Measurements from ENCODE around the gene KRTAP2-1.
"Not testable (repeated sequence)": the region's sequence is repeated elsewhere in the genome, so short reads cannot be mapped to it uniquely, and the experiment has no call there.

Gene KRTAP2-1

DNA sequence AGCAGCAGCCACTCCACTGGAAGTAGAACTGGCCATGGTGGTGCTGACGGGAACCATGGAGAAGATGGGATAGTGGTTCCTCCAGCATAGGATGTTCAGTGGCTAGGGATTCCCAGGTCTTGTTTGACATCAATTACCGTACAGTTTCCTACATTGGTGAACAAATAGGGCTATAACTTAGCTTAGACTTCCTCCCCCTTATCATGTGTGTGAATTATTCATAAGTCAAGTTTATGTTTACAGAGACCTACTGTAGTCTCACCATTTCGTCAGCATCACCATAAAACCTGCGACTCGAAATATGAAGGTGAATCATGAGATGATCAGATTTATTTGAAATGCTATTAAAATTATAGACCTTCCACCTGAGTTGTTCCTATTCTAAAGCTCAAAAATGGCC, 11.6 kb upstream of the KRTAP2-1 start:
- H3K4me1 ChIP-seq: no peaks in the 10 kb centered on the region
- H3K4me2 ChIP-seq: no peak overlapping the region
- no peak overlapping the region for H3K4me3 ChIP-seq
- no peaks in the 10 kb centered on the region for H4K20me1 ChIP-seq
- H3K36me3 ChIP-seq: no peaks in the 10 kb centered on the region
- H3K27me3 ChIP-seq: no peaks in the 10 kb centered on the region
- TF ChIP-seq Cebpa-rat (IDR thresholded peaks at IDR 0.05): no peak
- H3K27ac ChIP-seq: no peak overlapping the region
- H3K9ac ChIP-seq: no peak overlapping the region
- peaks cover 0 to 8% (median 0%) of the 10 kb centered on the region in 11 experiments; a peak in 2 of 22 replicates for H3K9me3 ChIP-seq (replicated peaks in 1 of 11)

DNA sequence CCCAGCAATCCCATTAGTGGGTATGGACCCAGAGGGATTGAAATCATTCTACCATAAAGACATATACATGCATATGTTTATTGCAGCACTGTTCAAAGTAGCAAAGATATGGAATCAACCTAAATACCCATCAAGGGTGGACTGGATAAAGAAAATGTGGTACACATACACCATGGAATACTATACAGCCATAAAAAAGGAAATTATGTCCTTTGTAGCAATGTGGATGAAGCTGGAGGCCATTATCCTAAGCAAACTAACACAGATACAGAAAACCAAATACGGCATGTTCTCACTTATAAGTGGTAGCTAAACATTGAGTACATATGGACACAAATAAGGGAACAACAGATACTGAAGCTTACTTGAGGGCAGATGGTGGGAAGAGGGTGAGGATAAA, 10.4 kb upstream of the KRTAP2-1 start:
- Histone ChIP-seq H3K9ac (no peak overlapping the region), H4K20me1 (no peaks in the 10 kb centered on the region), H3K36me3 (no peaks in the 10 kb centered on the region), H3K9me3 (replicated peaks in 1 of 11) (peaks cover 0 to 15% (median 3%) of the 10 kb centered on the region in 11 experiments; a peak in 5 of 22 replicates), H3K4me3 (no peak overlapping the region), H3K4me2 (no peak overlapping the region), H3K27me3 (no peaks in the 10 kb centered on the region), H3K4me1 (no peaks in the 10 kb centered on the region), H3K27ac (no peak overlapping the region)
- no peak for TF ChIP-seq Cebpa-rat (IDR thresholded peaks at IDR 0.05)

DNA sequence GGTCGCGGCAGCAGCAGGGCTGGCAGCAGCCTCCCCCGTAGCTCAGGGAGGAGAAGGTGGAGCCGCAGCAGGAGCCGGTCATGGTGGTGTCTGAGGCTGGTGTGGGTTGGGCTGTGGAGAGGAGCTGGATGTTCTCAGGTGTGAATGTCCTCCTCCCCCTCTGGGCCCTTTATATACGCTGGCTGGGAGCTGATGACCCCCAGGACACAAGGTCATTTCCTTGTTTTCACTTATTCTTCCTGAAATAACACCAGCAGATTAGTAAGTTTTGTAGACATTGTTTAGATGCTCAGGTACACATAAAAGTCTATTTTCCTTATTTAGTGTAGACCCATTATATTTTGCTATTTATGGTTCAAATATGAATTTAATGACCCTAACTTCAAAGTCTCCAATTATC, 8.0 kb upstream of the KRTAP2-1 start, which contains the start of gene KRTAP2-2:
TSS of gene KRTAP2-2 (minus strand) at position 101 of the 400 bp plus-strand sequence. CDS start at position 82, 19 bp downstream.
- H3K9me3 ChIP-seq (replicated peaks in 1 of 11): peaks cover 0 to 15% (median 3%) of the 10 kb centered on the region in 11 experiments; a peak in 5 of 22 replicates
- not testable (repeated sequence) for H3K4me3 ChIP-seq, H3K4me1 ChIP-seq, H3K27me3 ChIP-seq, H4K20me1 ChIP-seq, H3K4me2 ChIP-seq, H3K27ac ChIP-seq, H3K36me3 ChIP-seq, H3K9ac ChIP-seq

DNA sequence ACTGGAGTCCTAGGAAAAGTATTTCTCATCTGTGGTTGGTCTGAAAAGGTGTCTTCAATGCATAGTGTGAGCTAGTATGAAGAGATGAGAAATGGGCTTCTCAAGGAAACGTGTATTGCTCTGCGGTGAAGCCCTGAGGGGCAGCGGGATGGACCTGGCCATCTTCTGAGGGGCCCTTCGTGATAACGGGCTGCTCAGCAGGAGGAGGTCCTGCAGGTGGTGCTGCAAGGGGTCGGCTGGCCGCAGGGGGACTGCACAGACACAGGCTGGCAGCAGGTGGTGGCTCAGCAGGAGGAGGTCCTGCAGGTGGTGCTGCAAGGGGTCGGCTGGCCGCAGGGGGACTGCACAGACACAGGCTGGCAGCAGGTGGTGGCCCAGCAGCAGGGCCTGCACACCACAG, 7.4 kb upstream of the KRTAP2-1 start:
- H3K9ac ChIP-seq, H3K36me3 ChIP-seq, H3K27me3 ChIP-seq, H3K4me3 ChIP-seq, H3K27ac ChIP-seq, H4K20me1 ChIP-seq, H3K4me1 ChIP-seq, H3K4me2 ChIP-seq: not testable (repeated sequence)
- peaks cover 0 to 15% (median 3%) of the 10 kb centered on the region in 11 experiments; a peak in 5 of 22 replicates for H3K9me3 ChIP-seq (replicated peaks in 1 of 11)

DNA sequence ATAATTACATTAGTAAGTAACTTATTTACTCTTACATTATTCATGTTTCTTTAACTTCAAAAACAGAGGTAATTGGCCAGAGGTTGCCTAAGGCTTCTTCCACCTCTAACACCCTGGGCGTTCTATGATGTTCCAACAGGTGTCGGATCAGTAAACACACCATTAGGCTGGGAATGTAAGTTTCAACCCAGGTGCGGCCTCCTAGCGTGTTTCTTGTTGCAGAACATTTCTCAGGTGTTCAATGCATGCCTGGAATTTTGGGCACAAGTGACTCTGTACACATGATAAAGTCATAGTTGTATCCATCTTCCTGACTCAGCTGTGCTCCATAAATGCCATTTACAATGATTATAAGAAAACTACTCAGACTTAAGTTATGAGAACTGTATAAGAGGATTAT, 6.9 kb upstream of the KRTAP2-1 start:
- Histone ChIP-seq H3K9ac (no peak overlapping the region), H3K27me3 (no peaks in the 10 kb centered on the region), H4K20me1 (no peaks in the 10 kb centered on the region), H3K4me1 (no peaks in the 10 kb centered on the region), H3K4me3 (no peak overlapping the region), H3K36me3 (no peaks in the 10 kb centered on the region), H3K9me3 (replicated peaks in 1 of 11) (peaks cover 0 to 15% (median 3%) of the 10 kb centered on the region in 11 experiments; a peak in 5 of 22 replicates), H3K4me2 (no peak overlapping the region), H3K27ac (no peak overlapping the region)
- no peak for TF ChIP-seq Cebpa-rat (IDR thresholded peaks at IDR 0.05)

DNA sequence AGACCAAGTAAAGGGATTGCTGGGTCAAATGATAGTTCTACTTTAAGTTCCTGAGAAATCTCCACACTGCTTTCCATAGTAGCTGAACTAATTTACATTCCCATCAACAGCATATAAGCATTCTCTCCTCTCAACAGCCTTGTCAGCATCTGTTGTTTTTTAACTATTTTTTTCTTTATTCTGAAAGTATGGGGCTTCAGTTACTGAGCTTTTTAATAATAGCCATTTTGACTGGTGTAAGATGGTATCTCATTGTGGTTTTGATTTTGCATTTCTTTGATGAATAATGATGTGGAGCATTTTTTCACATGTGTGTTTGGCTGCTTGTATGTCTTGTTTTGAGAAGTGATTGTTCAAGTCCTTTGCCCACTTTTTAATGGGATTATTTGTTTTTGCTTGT, 5.5 kb upstream of the KRTAP2-1 start:
- Histone ChIP-seq H3K27ac (no peak overlapping the region), H3K9ac (no peak overlapping the region), H3K27me3 (no peaks in the 10 kb centered on the region), H3K9me3 (replicated peaks in 1 of 11) (peaks cover 0 to 14% (median 2%) of the 10 kb centered on the region in 11 experiments; a peak in 5 of 22 replicates), H3K4me3 (no peak overlapping the region), H4K20me1 (no peaks in the 10 kb centered on the region), H3K4me2 (no peak overlapping the region), H3K4me1 (no peaks in the 10 kb centered on the region), H3K36me3 (no peaks in the 10 kb centered on the region)
- no peak for TF ChIP-seq Cebpa-rat (IDR thresholded peaks at IDR 0.05)

DNA sequence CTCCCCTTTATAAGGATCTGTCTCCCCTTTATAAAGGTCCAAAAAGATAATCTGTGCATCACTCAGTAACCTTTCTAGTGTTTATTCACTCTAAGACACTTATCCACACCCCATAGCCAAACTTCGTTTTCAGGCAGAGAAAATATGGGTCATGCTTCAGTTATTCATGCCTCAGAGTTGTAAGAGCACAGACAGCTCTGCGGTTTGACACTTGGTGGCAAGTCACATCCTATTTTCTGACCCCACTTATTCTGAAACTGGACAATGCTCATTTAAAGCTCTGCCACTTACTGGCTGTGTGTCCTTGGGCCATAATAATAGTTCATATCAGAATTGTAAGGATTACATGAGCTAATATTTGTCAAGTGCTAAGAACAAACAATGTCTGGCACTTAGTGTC, 2.0 kb upstream of the KRTAP2-1 start:
- Histone ChIP-seq H4K20me1 (no peaks in the 10 kb centered on the region), H3K4me2 (no peak overlapping the region), H3K27ac (no peak overlapping the region), H3K4me3 (no peak overlapping the region), H3K36me3 (no peaks in the 10 kb centered on the region), H3K9ac (no peak overlapping the region), H3K27me3 (no peaks in the 10 kb centered on the region), H3K4me1 (no peaks in the 10 kb centered on the region), H3K9me3 (replicated peaks in 1 of 11) (peaks cover 0 to 9% (median 0%) of the 10 kb centered on the region in 11 experiments; a peak in 6 of 22 replicates)
- no peak for TF ChIP-seq Cebpa-rat (IDR thresholded peaks at IDR 0.05)

DNA sequence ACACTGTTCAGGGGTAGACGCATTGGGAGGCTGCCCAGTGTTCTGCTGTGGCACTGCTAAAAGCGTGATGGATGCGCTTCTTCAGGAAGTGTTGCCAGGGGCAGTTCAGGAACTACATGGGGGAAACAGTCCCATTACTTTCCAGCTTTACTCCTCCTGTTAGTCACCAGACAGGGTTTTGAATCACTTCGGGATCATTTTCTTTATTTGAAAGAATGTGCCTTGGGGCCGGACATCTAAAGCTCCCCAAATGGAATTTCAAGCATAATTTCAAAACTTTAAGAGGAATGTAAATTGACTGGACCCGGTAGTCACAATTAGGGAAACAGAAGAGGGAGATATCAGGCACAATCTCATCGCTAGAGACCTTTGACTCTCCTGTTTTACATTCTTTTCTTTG, 1.3 kb upstream of the KRTAP2-1 start:
- no peak overlapping the region for H3K4me3 ChIP-seq
- no peak overlapping the region for H3K27ac ChIP-seq
- H3K9me3 ChIP-seq (replicated peaks in 1 of 11): peaks cover 0 to 14% (median 6%) of the 10 kb centered on the region in 11 experiments; a peak in 19 of 22 replicates
- H3K4me2 ChIP-seq: no peak overlapping the region
- TF ChIP-seq Cebpa-rat (IDR thresholded peaks at IDR 0.05): no peak
- no peaks in the 10 kb centered on the region for H4K20me1 ChIP-seq
- no peaks in the 10 kb centered on the region for H3K4me1 ChIP-seq
- no peaks in the 10 kb centered on the region for H3K27me3 ChIP-seq
- H3K9ac ChIP-seq: no peak overlapping the region
- no peaks in the 10 kb centered on the region for H3K36me3 ChIP-seq

DNA sequence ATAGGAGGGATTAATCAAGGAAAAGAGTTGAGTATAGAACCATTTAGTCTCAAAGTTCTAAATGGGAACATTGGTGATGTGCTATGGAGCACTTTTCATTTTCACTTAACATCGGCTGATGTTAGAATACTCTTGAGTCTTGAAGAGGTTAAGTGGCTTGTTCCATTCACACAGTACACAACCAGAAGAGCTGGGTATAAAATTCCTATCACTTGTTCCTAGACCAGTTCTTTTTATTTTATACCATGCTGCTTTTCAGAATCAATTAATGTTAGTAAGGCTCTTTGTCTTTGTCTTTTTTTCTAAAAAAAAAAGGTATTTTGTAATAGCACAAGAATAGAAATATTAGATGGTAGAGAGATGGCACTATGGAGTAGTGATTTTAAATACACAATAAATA, 4.2 kb downstream of the KRTAP2-1 start:
- Histone ChIP-seq H3K9ac (no peak overlapping the region), H3K9me3 (replicated peaks in 1 of 11) (peaks cover 7 to 18% (median 14%) of the 10 kb centered on the region in 11 experiments; a peak in 20 of 22 replicates), H3K4me1 (no peaks in the 10 kb centered on the region), H3K27me3 (no peaks in the 10 kb centered on the region), H3K36me3 (no peaks in the 10 kb centered on the region), H4K20me1 (no peaks in the 10 kb centered on the region), H3K4me3 (no peak overlapping the region), H3K27ac (no peak overlapping the region), H3K4me2 (no peak overlapping the region)
- no peak for TF ChIP-seq Cebpa-rat (IDR thresholded peaks at IDR 0.05)

DNA sequence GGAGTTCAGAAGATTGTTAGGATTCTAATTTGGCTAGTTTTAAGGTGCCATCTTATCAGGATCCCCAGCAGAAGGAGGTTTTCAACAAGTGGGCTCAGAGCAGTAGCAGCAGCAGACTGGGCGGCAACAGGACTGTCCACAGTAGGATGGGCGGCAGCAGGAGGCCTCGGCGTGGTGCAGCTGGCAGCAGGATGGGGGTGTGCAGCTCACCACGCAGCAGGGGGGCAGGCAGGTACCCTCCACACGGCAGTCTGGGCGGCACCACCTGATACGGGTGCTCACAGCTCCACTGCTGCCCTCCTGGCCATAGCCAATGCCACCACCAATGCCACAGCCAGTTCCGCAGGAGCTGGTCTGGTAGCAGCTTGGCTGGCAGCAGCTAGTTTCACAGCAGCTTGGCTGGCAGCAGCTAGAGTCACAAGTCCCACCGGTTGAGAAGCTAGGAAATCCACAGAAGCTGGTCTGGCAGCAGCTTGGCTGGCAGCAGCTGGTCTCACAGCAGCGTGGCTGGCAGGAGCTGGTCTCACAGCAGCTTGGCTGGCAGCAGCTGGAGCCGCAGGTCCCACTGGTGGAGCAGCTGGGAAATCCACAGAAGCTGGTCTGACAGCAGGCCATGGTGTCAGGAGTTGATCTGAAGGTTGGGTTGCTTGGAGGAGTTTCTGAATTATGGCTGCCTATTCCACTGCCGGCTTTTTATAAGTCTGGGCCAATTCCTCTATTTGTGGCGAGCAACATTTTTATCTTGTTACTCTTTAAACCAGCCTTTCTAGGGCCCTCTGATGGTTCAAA, 6.1 kb downstream of the KRTAP2-1 start, which contains the start of gene KRTAP1-1:
TSS of gene KRTAP1-1 (minus strand) at position 668 of the 789 bp plus-strand sequence. CDS start at position 615, 53 bp downstream.
- not testable (repeated sequence) for H3K27ac ChIP-seq, H3K4me3 ChIP-seq, H3K4me1 ChIP-seq, H3K27me3 ChIP-seq, H3K4me2 ChIP-seq, H3K36me3 ChIP-seq, H3K9ac ChIP-seq, H4K20me1 ChIP-seq
- peaks cover 7 to 18% (median 14%) of the 10 kb centered on the region in 11 experiments; a peak in 20 of 22 replicates for H3K9me3 ChIP-seq (replicated peaks in 1 of 11)
